ENCODE data around the gene PLEKHB1.
A peak's percentile ranks its signal among the peaks of the same experiment; 100 is the strongest.

PLEKHB1 gene

DNA sequence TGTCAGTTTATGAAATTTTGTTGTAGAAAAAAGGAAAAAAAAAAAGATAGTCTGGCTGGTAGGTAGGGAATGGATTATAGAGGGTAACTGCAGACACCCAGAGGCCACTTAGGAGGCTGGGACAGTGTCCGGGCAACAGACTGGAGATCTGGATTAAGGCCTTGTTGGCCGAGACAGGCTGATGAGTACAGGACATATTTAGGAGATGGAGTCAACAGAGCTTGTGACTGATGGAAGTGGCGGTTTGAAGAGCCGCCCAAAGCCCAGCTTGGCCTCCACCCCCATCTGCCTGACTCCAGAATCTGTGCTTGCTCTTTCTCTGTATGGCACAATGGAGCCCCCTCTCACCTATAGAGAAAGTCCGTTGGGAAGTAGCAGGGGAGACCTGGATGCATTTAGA lies 7.6 kb downstream of the PLEKHB1 start:
- no peak for DNase-seq (ENCODE audit: low read depth)
- TF ChIP-seq CTCF (conservative IDR thresholded peaks at IDR 0.05; ENCODE audit: low read length) = no peak
- no peak overlapping the region for H3K4me3 ChIP-seq (ENCODE audit: low read length)

DNA sequence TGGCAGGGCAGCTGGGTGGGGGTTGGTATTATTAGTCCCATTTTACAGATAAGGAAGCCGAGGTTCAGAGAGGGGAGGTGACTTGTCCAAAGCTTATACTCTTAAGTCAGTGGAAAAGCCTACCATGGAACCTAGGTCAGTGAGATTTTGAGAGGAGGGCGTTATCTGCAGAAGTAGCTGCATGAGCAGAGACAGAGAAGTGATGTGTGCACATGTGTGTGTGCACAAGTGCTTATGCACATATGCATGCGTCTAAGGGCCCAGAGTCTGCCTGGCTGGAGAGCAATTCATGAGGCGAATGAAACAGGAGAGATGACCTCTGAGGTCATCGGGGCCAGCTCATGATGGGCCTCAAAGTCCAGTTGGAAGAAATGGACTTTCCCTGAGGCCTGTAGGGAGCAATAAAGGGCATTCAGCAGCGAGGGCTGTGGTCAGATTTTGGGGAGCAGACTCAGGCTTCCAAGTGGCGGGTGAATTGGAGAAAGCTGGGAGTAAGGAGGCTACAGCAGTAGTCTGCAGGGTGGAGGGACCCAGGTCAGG lies 8.2 kb downstream of the PLEKHB1 start:
- no peak overlapping the region for H3K4me3 ChIP-seq (ENCODE audit: low read length)
- DNase-seq (ENCODE audit: low read depth) = no peak
- no peak for TF ChIP-seq CTCF (conservative IDR thresholded peaks at IDR 0.05; ENCODE audit: low read length)

- H3K4me3 ChIP-seq (ENCODE audit: low read length) = no peak overlapping the region
- no peak for DNase-seq (ENCODE audit: low read depth)
- no peak for TF ChIP-seq CTCF (conservative IDR thresholded peaks at IDR 0.05; ENCODE audit: low read length)
Observed at GRCh38 chr11:73655686-73656085, 9.3 kb downstream of the PLEKHB1 start.

DNA sequence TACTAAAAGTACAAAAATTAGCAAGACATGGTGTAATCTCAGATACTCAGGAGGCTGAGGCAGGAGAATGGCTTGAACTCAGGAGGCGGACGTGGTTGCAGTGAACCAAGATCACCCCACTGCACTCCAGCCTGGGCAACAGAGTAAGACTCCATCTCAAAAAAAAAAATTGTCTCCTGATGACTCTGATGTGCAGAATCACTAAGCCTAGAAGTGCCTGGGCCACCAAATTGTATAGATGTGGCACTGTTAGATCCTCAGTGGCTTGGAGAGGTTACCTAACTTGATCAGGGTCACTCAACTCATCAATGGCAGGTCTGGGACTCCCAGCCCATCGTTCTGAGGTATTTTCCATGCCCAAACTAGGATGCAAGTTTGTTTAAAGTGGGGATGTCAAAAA lies 10.6 kb downstream of the PLEKHB1 start:
- no peak overlapping the region for H3K4me3 ChIP-seq (ENCODE audit: low read length)
- no peak for TF ChIP-seq CTCF (conservative IDR thresholded peaks at IDR 0.05; ENCODE audit: low read length)
- no peak for DNase-seq (ENCODE audit: low read depth)

- TF ChIP-seq CTCF (conservative IDR thresholded peaks at IDR 0.05; ENCODE audit: low read length) = no peak
- no peak for DNase-seq (ENCODE audit: low read depth)
- H3K4me3 ChIP-seq (ENCODE audit: low read length) = no peak overlapping the region
Observed at GRCh38 chr11:73659961-73660360, 13.6 kb downstream of the PLEKHB1 start.

DNA sequence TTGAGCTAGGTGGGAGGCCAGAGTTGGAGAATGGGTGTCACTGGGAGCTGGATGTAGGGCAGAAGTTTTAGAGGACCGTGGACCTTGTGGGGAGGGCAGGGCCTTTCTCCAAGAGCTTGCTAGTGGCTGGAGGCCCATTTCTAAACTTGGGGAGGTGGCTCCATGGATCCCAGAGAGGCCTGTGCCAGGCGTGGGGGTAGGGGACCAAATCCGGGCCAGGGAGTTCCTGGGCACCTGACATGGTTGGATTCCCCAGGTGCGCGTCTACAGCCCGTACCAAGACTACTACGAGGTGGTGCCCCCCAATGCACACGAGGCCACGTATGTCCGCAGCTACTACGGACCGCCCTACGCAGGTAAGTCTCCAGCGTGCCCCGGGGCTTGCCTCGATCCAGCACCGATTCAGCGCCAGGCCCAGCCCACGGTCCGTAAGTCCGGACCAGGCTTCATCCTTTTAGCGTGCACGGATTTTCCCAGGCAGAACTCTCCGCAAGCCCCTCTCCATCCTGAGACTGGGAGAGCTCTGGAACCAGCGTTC lies 14.2 kb downstream of the PLEKHB1 start:
- peak overlapping the region; percentile 60 for H3K4me3 ChIP-seq (ENCODE audit: low read length)

More for the DNA sequence above, 14.2 kb downstream of the PLEKHB1 start:
- no peak for TF ChIP-seq CTCF (conservative IDR thresholded peaks at IDR 0.05; ENCODE audit: low read length)
- no peak for DNase-seq (ENCODE audit: low read depth)

Measured in AG10803 (cell line).